GM10266 (cell line): ENCODE results near the gene ADD3.

Experiments used
- DNase-seq: peaks from one replicate; pipeline ENCODE4 v3.0.0; 2012; ENCODE audit errors: extremely low spot score
- TF ChIP-seq, protein P1 (sequence below): IDR thresholded peaks from 2 replicates; pipeline ENCODE4 v1.5.1; 2012; ENCODE audit warnings: mild to moderate bottlenecking, low read depth; ENCODE audit not compliant: control insufficient read depth, insufficient read depth; ENCODE audit errors: missing control alignments

Gene ADD3

DNA sequence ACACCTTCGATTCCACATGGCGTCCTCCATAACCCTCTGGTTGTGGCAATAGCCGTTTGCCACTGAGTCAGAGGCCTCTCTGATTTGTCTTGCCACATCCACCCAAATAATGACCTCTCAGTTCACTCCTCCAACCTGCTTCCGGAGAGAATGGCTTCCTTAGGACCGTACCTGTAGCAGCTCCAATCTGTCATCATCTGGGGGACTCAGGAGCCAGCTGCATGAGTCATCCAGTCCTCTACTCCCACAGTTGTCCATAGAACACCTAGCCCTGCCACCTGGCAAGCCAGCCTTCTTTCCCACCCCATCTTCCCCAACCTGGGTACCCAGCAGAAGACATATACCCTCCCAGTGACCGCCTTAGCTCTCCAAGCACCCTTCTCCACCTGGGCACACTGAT, 135.2 kb downstream of the ADD3 start:
- TF ChIP-seq, protein P1, sequence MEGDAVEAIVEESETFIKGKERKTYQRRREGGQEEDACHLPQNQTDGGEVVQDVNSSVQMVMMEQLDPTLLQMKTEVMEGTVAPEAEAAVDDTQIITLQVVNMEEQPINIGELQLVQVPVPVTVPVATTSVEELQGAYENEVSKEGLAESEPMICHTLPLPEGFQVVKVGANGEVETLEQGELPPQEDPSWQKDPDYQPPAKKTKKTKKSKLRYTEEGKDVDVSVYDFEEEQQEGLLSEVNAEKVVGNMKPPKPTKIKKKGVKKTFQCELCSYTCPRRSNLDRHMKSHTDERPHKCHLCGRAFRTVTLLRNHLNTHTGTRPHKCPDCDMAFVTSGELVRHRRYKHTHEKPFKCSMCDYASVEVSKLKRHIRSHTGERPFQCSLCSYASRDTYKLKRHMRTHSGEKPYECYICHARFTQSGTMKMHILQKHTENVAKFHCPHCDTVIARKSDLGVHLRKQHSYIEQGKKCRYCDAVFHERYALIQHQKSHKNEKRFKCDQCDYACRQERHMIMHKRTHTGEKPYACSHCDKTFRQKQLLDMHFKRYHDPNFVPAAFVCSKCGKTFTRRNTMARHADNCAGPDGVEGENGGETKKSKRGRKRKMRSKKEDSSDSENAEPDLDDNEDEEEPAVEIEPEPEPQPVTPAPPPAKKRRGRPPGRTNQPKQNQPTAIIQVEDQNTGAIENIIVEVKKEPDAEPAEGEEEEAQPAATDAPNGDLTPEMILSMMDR, result no peak
- no peak for DNase-seq

DNA sequence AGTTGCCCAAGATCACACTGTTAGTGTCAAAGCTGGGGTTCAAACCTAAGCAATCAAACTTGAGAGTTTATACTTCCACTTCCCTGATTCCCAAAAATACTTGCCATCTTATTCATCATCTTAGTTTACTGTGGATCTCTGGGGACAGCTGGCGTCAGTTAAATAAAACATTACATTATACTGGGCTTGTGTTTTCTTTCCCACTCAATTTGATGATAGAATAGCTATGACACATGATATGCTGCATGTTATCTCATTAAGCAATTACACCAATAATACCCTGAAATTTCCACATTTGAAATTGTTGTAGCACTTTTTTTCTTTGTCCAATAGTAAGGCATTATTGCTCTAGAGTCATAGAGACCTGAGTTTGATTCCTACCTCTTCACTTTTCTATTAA, 136.7 kb downstream of the ADD3 start:
- no peak for DNase-seq
- TF ChIP-seq, protein P1, result no peak

DNA sequence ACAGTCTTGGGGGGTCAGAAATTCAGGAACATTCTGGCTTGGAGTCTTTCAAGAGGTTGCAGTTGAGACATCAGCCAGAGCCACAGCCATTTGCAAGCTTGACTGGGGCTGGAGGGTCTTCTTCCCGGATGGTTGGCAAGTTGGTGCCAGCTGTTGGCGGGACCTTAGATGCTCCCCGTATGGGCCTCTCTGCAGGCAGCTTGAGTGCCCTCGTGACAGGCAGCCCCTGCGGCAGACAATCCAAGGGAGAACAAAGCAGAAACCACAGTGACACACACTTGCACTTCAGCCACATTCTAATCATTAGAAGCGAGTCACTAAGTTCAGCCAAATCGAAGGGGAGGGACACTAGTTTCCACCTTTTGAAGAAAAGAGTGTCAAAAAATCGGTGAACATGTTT, 140.2 kb downstream of the ADD3 start:
- DNase-seq, result no peak
- TF ChIP-seq, protein P1, result no peak

DNA sequence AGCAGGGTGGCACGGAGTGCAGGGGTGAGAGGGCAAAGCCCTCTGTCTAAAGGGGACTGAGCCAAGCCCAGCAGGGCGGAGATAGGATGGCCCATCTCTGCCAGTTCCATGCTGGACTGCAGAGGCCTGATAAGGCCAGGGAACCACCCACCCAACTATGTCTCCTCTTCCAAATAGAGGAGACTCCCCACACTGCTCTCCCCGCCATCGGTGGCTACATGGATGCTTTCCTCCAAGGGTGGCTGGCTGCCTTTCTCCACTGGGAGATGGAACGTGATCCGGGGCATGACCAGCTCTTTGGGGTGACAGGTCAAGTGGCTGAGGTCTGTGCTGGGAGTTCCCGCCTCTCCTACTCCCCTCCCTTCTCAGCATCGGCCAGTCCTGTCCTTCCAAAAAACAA, 141.5 kb downstream of the ADD3 start:
- DNase-seq, result no peak

DNA sequence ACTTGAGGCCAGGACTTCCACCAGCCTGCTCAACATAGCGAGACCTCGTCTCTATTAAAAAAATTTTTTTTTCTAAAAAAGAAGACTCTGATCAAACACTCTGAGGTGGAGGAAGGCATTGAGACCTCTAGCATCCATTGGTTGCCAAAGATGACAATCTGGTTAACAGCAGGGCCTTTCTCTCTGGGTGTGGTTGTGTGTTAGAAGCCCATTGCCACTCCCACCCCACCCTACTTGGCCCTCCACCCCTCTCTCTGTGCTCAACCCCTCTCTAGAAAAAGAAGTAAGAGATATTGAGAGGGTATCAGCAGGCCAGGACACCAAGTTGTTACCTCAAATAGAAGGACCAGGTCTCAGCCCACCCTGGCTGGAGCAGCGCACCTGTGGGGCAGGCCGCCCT, 142.3 kb downstream of the ADD3 start:
- no peak for DNase-seq
- TF ChIP-seq, protein P1, result no peak

More for the DNA sequence above, 141.5 kb downstream of the ADD3 start:
- TF ChIP-seq, protein P1, result no peak

DNA sequence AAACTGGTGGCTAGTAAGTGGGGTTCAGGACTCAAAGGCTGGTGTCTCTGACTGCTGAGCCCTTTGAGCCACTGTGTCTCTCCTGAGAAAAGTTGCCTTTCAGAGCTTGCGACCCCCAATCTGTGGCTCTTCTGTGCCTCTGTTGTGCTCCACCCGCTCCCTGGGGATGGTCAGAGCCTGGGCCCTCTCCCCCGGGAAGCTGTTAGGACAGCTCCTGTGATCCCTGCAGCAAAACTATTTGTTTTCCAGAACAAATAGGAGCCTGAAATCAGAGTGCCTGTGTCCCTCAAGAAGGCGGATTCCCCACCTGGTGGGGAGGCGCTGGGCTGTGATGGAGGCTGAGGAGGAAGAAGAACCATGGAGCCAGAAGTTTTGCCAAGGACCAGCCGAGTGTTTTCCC, 143.2 kb downstream of the ADD3 start:
- TF ChIP-seq, protein P1, result no peak
- no peak for DNase-seq

DNA sequence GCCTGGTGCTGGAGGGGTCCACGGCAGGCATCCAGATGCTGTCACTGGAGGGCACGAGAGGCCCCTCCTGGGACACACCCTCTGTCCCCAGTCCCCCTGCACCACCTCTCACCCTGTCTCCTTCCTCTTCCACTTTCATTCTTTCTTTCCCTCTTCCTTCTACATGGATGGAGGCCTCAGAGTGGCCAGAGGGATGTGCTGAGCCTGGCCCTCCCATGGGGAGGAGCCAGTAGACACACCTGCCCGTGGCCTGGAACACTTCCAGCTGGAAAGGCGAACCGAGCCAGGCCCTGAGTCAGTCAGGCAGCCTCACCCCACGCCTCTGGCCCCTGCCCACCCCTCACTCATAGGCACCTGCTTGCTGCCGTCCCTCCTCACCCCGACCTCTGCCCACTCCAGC, 143.7 kb downstream of the ADD3 start:
- TF ChIP-seq, protein P1, result no peak

More for the DNA sequence above, 143.7 kb downstream of the ADD3 start:
- DNase-seq, result no peak
